Gastroesophageal sphincter (tissue), 4 donors: ENCODE data around the gene OPCML. TPM values are rescaled to one million over a fixed set of nuclear protein-coding genes. Genes with fewer than 3 reads are reported as not detected.

Source experiments
- ATAC-seq: fragments of 150-250 bp; one replicate; pipeline ENCODE4 v1.9.1; 2016; ENCODE audit warnings: mild to moderate bottlenecking, moderate library complexity
- H3K27ac ChIP-seq, 4 donors: fragments of 200-600 bp; sonication (generic) in 3 of 4; 1 replicate in 3 of 4; 2 replicates in 1 of 4; pipeline ENCODE4 v1.5.1; 2016 to 2019
- H3K27me3 ChIP-seq: fragments of 200-600 bp; sonication (generic); one replicate; pipeline ENCODE4 v1.5.1; 2019
- H3K36me3 ChIP-seq, 2 donors: fragments of 200-600 bp; sonication (generic); one replicate each; pipeline ENCODE4 v1.5.1; 2019; ENCODE audit warnings: control low read depth in 1 of 2
- H3K4me1 ChIP-seq, 3 donors: fragments of 200-600 bp; sonication (generic); 1 replicate in 2 of 3; 2 replicates in 1 of 3; pipeline ENCODE4 v1.5.1; 2016 to 2019; ENCODE audit warnings: control low read depth in 2 of 3
- H3K4me3 ChIP-seq, 2 donors: fragments of 200-600 bp; sonication (generic); one replicate each; pipeline ENCODE4 v1.5.1; 2019; ENCODE audit warnings: mild to moderate bottlenecking in 1 of 2, moderate library complexity in 1 of 2
- H3K9me3 ChIP-seq, 3 donors: fragments of 200-600 bp; sonication (generic); one replicate each; pipeline ENCODE4 v1.5.1; 2017 to 2019; ENCODE audit warnings: control low read depth in 2 of 3
- CTCF ChIP-seq, 4 experiments: fragments of 200-600 bp in 2 of 4; fragments of 450-650 bp in 2 of 4; sonication (generic) in 1 of 4; IDR thresholded peaks; one replicate each; pipeline ENCODE4 v1.5.1; 2017 to 2019; ENCODE audit warnings: antibody characterized with exemption in 4 of 4, mild to moderate bottlenecking in 2 of 4, moderate library complexity in 2 of 4
- EP300 ChIP-seq: sonication (generic); formaldehyde crosslinking; IDR thresholded peaks from one replicate; pipeline ENCODE4 v1.6.1; 2017; ENCODE audit warnings: antibody characterized with exemption, mild to moderate bottlenecking
- POLR2A ChIP-seq, 2 donors: fragments of 450-650 bp; IDR thresholded peaks; one replicate each; pipeline ENCODE4 v1.6.1; 2017; ENCODE audit warnings: antibody characterized with exemption in 2 of 2, mild to moderate bottlenecking in 2 of 2, moderate library complexity in 1 of 2
- POLR2AphosphoS5 ChIP-seq: sonication (generic); formaldehyde crosslinking; IDR thresholded peaks from one replicate; pipeline ENCODE4 v1.6.1; 2017; ENCODE audit warnings: antibody characterized with exemption
- WGBS, 2 donors: methylation state at CpG; one replicate each; pipeline ENCODE4 v1.1.5; 2018; ENCODE audit warnings: low coverage in 1 of 2; 5-methylcytosine and 5-hydroxymethylcytosine counted together
- total RNA-seq, 4 donors: library from RNA; depleted of rRNA; stranded (reverse); fragments of >200 nt; gene quantifications; one replicate each; pipeline ENCODE4 v1.1.0, GENCODE V29; 2016

OPCML gene
- total RNA-seq, 4 donors from 2014 or later, result 0.13 to 0.93 (median 0.33) TPM

- no CpG with 5 or more reads among the region's 104 CpGs for WGBS, 2 donors
- peaks cover 61% of the 10 kb centered on the region for H3K27me3 ChIP-seq
- H3K4me1 ChIP-seq, result peaks cover 0 to 18% (median 5%) of the 10 kb centered on the region in 3 donors
- no peak for ATAC-seq
- no peaks in the 10 kb centered on the region for H3K9me3 ChIP-seq
- no peak overlapping the region for H3K27ac ChIP-seq
- no peaks in the 10 kb centered on the region for H3K36me3 ChIP-seq
- TF ChIP-seq POLR2AphosphoS5, result no peak
- H3K4me3 ChIP-seq, result peak overlapping the region in 1 of 2 donors; percentile 50
Observed at GRCh38 chr11:132943706-132944568, 588.4 kb downstream of the OPCML start.

- peak overlapping the region in 1 of 2 donors; percentile 50 for H3K4me3 ChIP-seq
- TF ChIP-seq POLR2A (IDR thresholded peaks at IDR 0.05) (no peak), POLR2AphosphoS5 (no peak), EP300 (no peak), CTCF (IDR thresholded peaks at IDR 0.05) (no peak)
- H3K27me3 ChIP-seq, result peaks cover 61% of the 10 kb centered on the region
- H3K27ac ChIP-seq, result no peak overlapping the region
- no peaks in the 10 kb centered on the region for H3K9me3 ChIP-seq
- 7% methylated on average over 3 of the region's 17 CpGs; no CpG with 5 or more reads in 1 of the 2 donors for WGBS, 2 donors
- ATAC-seq, result no peak
- H3K36me3 ChIP-seq, result no peaks in the 10 kb centered on the region
- H3K4me1 ChIP-seq, result peaks cover 0 to 18% (median 5%) of the 10 kb centered on the region in 3 donors
Observed at GRCh38 chr11:132943357-132943705, 589.0 kb downstream of the OPCML start.

GRCh38 chr11:132942611-132943356, 589.5 kb downstream of the OPCML start:
- 0% methylated on average over 1 of the region's 42 CpGs; no CpG with 5 or more reads in 1 of the 2 donors for WGBS, 2 donors
- TF ChIP-seq POLR2A (IDR thresholded peaks at IDR 0.05) (no peak), POLR2AphosphoS5 (no peak), CTCF (IDR thresholded peaks at IDR 0.05) (no peak), EP300 (no peak)
- no peak overlapping the region for H3K27ac ChIP-seq
- peak overlapping the region in 1 of 2 donors; percentile 50 for H3K4me3 ChIP-seq
- ATAC-seq, result no peak
- peaks cover 0 to 18% (median 5%) of the 10 kb centered on the region in 3 donors for H3K4me1 ChIP-seq
- H3K36me3 ChIP-seq, result no peaks in the 10 kb centered on the region
- no peaks in the 10 kb centered on the region for H3K9me3 ChIP-seq
- H3K27me3 ChIP-seq, result peaks cover 57% of the 10 kb centered on the region

- Histone ChIP-seq H3K4me3 (no peak overlapping the region), H3K4me1 (peaks cover 0 to 18% (median 5%) of the 10 kb centered on the region in 3 donors), H3K36me3 (no peaks in the 10 kb centered on the region), H3K9me3 (no peaks in the 10 kb centered on the region), H3K27me3 (peaks cover 55% of the 10 kb centered on the region), H3K27ac (no peak overlapping the region)
- no peak for ATAC-seq
- WGBS, 2 donors, result 80 to 100% methylated on average over 2 to 3 of the region's 3 CpGs
- TF ChIP-seq POLR2A (IDR thresholded peaks at IDR 0.05) (no peak), CTCF (IDR thresholded peaks at IDR 0.05) (no peak), POLR2AphosphoS5 (no peak), EP300 (no peak)
Observed at GRCh38 chr11:132941761-132942160, 590.5 kb downstream of the OPCML start.

- Histone ChIP-seq H3K27ac (no peak overlapping the region), H3K4me1 (peaks cover 0 to 18% (median 5%) of the 10 kb centered on the region in 3 donors), H3K9me3 (no peaks in the 10 kb centered on the region), H3K27me3 (peaks cover 53% of the 10 kb centered on the region), H3K36me3 (no peaks in the 10 kb centered on the region), H3K4me3 (no peak overlapping the region)
- ATAC-seq, result no peak
- WGBS, 2 donors, result 44 to 45% methylated on average over 3 to 4 of the region's 4 CpGs
- peak; percentile 56 to 78 (median 65) for TF ChIP-seq CTCF (IDR thresholded peaks at IDR 0.05)
- no peak for TF ChIP-seq POLR2AphosphoS5
Observed at GRCh38 chr11:132941024-132941646, 591.2 kb downstream of the OPCML start.
